Measurements from ENCODE around the gene DUSP21. TPM values are rescaled to one million over a fixed set of nuclear protein-coding genes. Genes with fewer than 3 reads are reported as not detected.

DUSP21 gene
- total and polyA plus RNA-seq, 10 of the 15 experiments (the other 5 are each of a cell fraction or from before 2014, with no cell fraction given): not detected

DNA sequence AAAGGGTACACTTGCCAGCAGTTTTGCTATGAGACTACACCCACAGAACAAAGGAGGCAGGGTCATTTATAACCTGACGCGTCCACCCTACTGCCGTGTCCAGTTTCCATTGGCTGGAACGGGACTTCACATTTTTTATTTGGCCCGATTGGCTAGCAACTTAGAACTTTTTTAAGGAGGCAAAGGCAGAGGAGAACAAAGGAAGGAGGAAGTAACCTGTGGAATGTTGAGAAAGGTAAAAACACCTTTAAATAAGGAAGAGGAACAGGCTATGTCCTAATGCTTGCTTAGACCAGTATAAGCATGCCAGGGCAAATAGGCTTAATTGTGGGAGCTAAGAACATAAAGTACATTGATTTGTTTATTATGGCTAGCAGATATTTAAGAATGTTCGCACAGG, 47.8 kb downstream of the DUSP21 start (continued):
- TF ChIP-seq TAF1 (IDR thresholded peaks at IDR 0.05; ENCODE audit: borderline replicate concordance, low read depth, low read length) (no peak), RFX5 (IDR thresholded peaks at IDR 0.05; ENCODE audit: low read depth, low read length) (no peak)

Other genes starting within 250 kb of the DUSP21 start
- gene KDM6A, start 29.2 kb downstream of the DUSP21 start, total RNA-seq (2014; rRNA removed): 22.1 and 22.8 TPM in 2 replicates
- 27.1 and 29.0 TPM in 2 replicates for gene KDM6A, start 29.2 kb downstream of the DUSP21 start, total RNA-seq (2014; rRNA removed; fragmentation: Illumina TruSeq; extraction: Trizol)
- 21.0 and 26.8 TPM in 2 replicates for gene KDM6A, start 29.2 kb downstream of the DUSP21 start, total RNA-seq (2021)
- gene KDM6A, start 29.2 kb downstream of the DUSP21 start, polyA plus RNA-seq (2011; rRNA removed): 28.5 and 34.9 TPM in 2 replicates
- gene KDM6A, start 29.2 kb downstream of the DUSP21 start, polyA plus RNA-seq (2014; fragmentation: Illumina TruSeq; extraction: Trizol): 22.8 and 26.2 TPM in 2 replicates
- gene KDM6A, start 29.2 kb downstream of the DUSP21 start, polyA plus RNA-seq (2014; fragmentation: Nextera tagmentation; extraction: Ambion mirVana): 1 to 10 TPM; 7.9 to 8.9 TPM
- 13.2 and 18.0 TPM in 2 replicates for gene KDM6A, start 29.2 kb downstream of the DUSP21 start, polyA plus RNA-seq (2014; rRNA removed)
- gene KDM6A, start 29.2 kb downstream of the DUSP21 start, polyA plus RNA-seq (2016; fragmentation: Nextera tagmentation; extraction: Ambion mirVana): 10 to 100 TPM; 13.3 to 14.2 TPM